Left renal cortex interstitium (tissue), 4 donors: ENCODE data around the gene VEGFB. TPM values are rescaled to one million over a fixed set of nuclear protein-coding genes. Genes with fewer than 3 reads are reported as not detected.
A peak's percentile ranks its signal among the peaks of the same experiment; 100 is the strongest.

Experiments
- DNase-seq, 4 donors: peaks; one replicate each; pipeline ENCODE4 v3.0.0-alpha.2; 2013; ENCODE audit warnings: low read depth in 4 of 4, low spot score in 2 of 4, missing footprints in 1 of 4
- polyA plus RNA-seq, 4 donors: library from polyadenylated mRNA; unstranded; fragments of 120-200 nt; gene quantifications; one replicate each; pipeline ENCODE4 v1.2.1, GENCODE V29; 2013; ENCODE audit not compliant: insufficient read length in 4 of 4

The VEGFB gene
- polyA plus RNA-seq, 4 donors = 76.6 to 116 (median 99.7) TPM

- no peak for DNase-seq
These were observed 24.7 kb downstream of the VEGFB start for GRCh38 chr11:64258946-64259532.

GRCh38 chr11:64259533-64260067, 25.2 kb downstream of the VEGFB start:
- no peak for DNase-seq

DNA sequence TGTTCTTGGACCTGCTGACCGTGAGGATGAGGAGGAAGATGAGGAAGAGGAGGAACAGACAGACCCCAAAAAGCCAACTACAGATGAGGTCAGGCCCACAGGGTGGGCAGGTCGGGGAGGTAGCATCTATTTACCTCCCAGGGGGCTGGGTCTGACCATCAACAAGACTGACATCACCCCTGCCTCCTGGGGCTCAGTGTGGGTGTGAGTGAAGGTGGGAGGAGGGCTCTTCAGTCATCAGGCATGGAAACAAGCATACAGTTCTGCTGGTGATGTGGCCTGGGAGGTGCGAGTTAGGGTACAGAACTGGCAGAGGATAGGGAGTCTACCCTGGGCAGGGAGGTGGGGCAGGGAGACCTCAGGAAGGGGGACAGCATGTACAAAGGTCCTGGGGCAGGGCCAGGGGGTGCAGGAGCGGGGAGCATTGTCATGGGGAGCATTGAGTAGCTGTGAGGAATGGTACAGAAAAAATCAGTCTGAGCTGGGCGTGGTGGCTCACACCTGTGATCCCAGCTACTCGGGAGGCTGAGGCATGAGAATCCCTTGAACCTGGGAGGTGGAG, 25.8 kb downstream of the VEGFB start:
- no peak for DNase-seq

DNA sequence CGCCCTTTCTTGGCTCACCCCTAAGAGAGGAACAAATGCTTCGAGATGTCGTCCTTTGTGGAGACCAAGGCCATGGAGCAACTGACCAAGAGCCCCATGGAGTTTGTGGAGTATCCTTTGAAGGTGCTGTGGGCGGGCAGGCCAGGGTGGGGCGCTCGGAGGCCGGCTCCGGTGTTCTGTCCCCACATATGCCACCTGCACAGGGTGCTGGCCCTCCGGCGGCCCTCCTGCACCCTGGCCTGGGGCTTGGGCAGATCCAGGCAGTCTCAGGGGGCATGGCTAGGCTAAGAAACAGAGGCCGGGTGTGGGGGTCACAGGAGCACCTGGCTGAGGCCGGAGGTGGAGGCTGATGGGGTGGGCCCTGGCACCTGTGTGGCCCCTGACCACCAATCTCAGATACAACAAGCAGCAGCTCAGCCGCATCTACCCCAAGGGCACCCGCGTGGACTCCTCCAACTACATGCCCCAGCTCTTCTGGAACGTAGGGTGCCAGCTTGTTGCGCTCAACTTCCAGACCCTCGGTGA, 27.2 kb downstream of the VEGFB start:
- DNase-seq = no peak

DNA sequence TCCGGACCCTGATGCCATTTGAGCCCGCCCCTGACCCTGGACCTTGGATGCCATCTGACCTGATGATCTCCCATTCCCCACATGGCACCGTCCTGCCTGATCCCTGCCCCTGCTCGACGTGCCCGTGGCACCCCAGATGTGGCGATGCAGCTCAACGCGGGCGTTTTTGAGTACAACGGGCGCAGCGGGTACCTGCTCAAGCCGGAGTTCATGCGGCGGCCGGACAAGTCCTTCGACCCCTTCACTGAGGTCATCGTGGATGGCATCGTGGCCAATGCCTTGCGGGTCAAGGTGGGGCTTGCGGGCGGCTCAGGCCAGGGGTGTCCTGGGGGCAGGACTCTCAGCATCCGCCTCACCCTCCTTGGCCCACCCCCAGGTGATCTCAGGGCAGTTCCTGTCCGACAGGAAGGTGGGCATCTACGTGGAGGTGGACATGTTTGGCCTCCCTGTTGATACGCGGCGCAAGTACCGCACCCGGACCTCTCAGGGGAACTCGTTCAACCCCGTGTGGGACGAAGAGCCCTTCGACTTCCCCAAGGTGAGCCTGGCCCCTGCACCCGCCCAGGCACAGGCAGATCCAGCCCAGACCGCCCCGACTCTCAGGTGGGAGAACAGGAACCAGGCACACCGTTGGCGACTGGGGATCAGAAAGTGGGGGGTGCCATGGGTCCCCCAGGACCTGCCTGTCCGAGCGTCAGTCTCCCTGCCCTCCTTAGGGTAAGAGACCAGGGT, 28.1 kb downstream of the VEGFB start:
- no peak for DNase-seq

GRCh38 chr11:64263021-64263946, 28.9 kb downstream of the VEGFB start:
- DNase-seq = no peak

- DNase-seq = no peak
These were observed 29.5 kb downstream of the VEGFB start for GRCh38 chr11:64263947-64264317.

DNA sequence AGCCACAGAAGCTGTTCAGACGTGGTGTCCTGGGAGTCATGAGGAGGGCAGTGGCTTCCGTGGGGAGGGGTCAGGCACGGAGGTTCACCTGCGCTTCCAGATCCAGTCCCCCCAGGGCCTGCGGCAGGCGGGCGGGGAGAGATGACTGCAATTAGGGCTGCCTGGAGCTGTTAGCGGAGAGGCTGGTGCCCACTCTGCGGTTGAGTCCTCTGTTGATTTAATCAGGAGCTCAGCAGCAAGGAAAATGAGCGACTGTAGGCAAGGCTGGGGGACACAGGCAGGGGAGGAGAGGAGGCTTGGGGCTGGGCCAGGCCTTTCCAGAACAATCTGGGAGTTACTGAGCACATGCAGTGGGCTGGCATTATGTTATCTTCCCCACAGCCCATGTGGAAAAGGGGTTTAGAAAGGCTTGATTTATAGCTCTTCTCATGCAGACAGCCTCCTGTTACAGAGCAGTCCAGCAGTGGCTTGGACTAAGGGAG, 30.0 kb downstream of the VEGFB start:
- no peak for DNase-seq

DNA sequence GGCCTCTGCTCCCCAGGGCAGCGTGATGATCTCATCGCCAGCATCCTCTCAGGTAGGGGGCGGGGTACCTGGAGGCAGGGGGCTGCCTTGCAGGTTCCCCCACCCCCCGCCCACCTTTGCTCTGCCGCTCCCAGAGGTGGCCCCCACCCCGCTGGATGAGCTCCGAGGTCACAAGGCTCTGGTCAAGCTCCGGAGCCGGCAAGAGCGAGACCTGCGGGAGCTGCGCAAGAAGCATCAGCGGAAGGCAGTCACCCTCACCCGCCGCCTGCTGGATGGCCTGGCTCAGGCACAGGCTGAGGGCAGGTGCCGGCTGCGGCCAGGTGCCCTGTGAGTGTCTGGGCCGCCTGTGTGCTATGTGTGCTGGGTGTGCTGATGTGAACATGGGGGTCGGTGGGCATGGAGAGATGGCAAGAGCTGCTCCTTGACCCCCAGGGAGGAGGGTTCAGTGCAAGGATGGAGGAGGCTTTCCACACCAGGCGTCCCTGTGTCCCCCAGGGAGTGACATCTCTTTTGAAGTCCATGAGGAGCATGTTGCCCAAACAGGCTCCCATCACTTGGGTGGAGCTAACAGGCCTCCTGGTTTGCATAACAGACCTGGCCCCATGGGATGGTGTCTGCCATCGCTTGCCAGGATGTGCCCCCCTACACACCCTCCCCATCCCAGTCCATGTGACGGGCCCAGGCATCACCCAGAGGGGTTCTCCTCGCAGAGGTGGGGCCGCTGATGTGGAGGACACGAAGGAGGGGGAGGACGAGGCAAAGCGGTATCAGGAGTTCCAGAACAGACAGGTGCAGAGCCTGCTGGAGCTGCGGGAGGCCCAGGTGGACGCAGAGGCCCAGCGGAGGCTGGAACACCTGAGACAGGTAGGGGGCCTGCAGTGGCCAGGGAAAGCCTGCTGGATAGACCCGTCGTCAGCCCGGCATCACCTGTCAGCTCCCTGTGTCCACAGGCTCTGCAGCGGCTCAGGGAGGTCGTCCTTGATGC, 31.1 kb downstream of the VEGFB start:
- no peak for DNase-seq

DNA sequence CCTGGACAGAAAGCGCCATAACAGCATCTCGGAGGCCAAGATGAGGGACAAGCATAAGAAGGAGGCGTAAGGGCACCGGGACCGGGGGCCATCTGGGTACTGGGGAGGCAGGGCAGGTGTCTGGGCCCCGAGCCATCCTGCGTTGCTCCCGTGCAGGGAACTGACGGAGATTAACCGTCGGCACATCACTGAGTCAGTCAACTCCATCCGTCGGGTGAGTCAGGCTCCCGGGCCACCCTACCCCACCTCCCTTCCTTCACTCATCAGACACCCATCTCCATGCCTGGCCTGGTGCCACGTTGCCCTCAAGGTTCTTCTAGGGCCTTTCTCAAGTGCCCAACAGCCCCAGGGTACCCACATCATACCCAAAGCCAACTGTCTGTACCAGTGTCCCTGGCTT, 32.0 kb downstream of the VEGFB start:
- no peak for DNase-seq

DNA sequence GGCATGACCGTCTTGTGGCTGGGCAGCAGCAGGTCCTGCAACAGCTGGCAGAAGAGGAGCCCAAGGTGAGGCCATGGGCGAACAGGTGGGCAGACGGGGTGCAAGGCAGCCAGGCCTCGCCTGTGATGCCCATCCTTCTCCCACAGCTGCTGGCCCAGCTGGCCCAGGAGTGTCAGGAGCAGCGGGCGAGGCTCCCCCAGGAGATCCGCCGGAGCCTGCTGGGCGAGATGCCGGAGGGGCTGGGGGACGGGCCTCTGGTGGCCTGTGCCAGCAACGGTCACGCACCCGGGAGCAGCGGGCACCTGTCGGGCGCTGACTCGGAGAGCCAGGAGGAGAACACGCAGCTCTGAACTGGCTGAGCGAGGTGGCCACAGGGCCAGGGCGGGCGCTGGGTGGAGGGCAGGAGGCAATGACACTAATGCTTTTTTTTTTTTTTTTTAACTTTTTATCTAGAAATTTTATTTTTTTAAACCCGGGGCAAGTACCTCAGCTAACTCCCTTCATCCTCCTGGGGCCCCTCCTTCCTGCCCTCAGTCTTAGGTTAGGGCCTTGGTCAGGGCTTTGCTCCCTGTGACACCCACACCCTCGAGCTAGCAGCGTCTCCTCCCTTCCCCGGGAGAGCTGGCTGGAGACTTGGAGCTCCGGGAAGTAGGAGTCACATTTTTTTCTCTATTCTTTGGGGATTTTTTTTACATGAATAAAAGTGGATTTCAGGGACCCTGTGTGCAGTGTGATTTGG, 33.0 kb downstream of the VEGFB start:
- DNase-seq = no peak

- DNase-seq = no peak
These were observed 33.9 kb downstream of the VEGFB start for GRCh38 chr11:64268025-64268892.

DNA sequence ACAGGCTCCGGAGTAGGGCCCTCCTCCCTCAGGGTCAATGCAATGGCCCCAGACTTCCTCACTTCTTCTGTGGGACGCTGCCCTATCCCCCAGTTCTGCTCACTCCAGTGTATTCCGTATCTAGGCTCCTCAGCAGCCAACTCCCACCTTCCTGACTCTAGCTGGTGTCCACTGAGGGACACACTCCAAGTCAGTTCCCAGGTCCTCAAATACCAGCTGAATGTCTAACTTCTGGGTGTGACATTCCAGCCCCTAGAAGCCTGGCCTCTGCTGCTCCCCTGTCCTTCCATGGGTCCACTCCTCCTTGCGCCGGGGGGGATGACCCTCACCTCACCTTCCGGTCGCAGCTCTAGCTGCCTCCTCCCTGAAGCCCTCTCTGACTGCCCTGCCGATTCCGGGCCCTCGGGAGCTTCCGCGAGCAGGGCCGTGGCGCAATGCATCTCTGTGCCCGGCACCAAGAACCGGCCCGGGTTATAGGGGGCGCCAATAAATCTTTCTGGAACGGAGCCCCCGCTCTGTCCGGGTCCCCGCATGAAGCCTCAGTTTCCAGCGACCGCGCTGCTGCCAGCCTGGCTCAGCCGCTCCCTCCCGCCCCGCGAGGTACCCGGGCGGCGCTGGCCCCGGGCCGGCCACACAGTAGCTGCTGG, 34.6 kb downstream of the VEGFB start:
- no peak for DNase-seq

GRCh38 chr11:64269540-64270220, 35.3 kb downstream of the VEGFB start:
- peak; percentile 96 to 99 (median 98) for DNase-seq

DNA sequence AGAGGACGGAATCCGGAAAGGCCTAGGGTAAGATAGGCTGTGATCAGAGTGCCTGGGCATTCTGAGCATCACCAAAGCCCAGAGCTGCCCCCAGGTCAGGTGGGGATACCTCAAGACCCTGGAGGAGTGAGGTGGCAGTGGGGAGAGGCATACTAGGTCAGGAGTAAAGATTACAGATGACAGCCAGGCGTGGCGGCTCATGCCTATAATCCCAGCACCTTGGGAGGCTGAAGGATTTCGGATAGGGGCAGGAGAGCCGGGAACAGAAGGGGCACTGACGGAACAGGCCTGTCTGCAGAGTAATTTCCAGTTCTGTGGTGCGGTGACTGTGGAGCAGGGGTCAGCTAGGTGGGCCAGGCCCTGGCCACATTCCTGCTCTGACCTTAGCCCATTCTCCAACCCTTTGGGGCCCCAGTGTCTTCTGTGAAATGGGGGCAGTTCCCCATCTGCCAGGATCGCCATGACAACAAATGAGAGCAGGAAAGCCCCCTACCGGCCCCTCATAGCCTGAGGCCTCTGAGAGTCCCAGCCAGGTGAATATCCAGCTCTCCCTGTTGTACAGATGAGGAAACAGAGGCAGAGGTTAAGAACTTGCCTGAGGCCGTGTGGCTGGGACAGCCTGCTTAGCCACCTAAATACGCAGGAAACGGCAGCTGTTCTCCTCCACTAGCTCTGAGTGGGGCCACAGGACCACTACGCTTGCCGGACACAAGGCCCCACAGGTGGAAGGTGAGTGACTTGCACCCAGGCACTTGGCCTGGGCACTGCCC, 40.8 kb downstream of the VEGFB start:
- DNase-seq = no peak

GRCh38 chr11:64275841-64276240, 41.5 kb downstream of the VEGFB start:
- DNase-seq = no peak
